Fibroblast of lung (primary cell): ENCODE results near the gene S100A12. TPM values are rescaled to one million over a fixed set of nuclear protein-coding genes. Genes with fewer than 3 reads are reported as not detected.

Source experiments
- DNase-seq, 2 donors: peaks; one replicate each; pipeline versions ENCODE4 v3.0.0 to v3.0.0-alpha.2; 2010; ENCODE audit warnings: low read depth in 2 of 2
- H2AFZ ChIP-seq: 2 replicates; pipeline ENCODE4 v1.5.1; 2012; ENCODE audit warnings: low read length, control low read depth, inconsistent platforms
- H3K27ac ChIP-seq: 2 replicates; pipeline ENCODE4 v1.5.1; 2011; ENCODE audit warnings: low read length, control low read depth; ENCODE audit not compliant: insufficient read depth
- H3K27me3 ChIP-seq: 2 replicates; pipeline ENCODE4 v1.5.1; 2011; ENCODE audit warnings: mild to moderate bottlenecking, low read length; ENCODE audit not compliant: control insufficient read depth, insufficient read depth
- H3K36me3 ChIP-seq: 2 replicates; pipeline ENCODE4 v1.5.1; 2011; ENCODE audit warnings: low read length; ENCODE audit not compliant: control insufficient read depth, insufficient read depth
- H3K4me1 ChIP-seq: 2 replicates; pipeline ENCODE4 v1.5.1; 2011; ENCODE audit warnings: low read length; ENCODE audit not compliant: control insufficient read depth, insufficient read depth; ENCODE audit errors: extremely low read depth
- H3K4me2 ChIP-seq: 2 replicates; pipeline ENCODE4 v1.5.1; 2011; ENCODE audit warnings: low read length, control low read depth; ENCODE audit not compliant: insufficient read depth; ENCODE audit errors: extremely low read depth
- H3K4me3 ChIP-seq, 4 experiments: fragments of 200-600 bp in 1 of 4; sonication (generic) in 1 of 4; replicated peaks in 1 of 4; 2 replicates each; pipeline ENCODE4 v1.5.1; 2011 to 2016; ENCODE audit warnings: low read length in 4 of 4, low read depth in 3 of 4, mild to moderate bottlenecking in 3 of 4, control low read depth in 2 of 4, inconsistent platforms in 1 of 4, mixed read lengths in 1 of 4; ENCODE audit not compliant: insufficient read depth in 1 of 4; ENCODE audit errors: control extremely low read depth in 1 of 4
- H3K79me2 ChIP-seq: 2 replicates; pipeline ENCODE4 v1.5.1; 2012; ENCODE audit warnings: mild to moderate bottlenecking, low read length, inconsistent platforms; ENCODE audit not compliant: control insufficient read depth, insufficient read depth
- H3K9ac ChIP-seq: 2 replicates; pipeline ENCODE4 v1.5.1; 2011; ENCODE audit warnings: mild to moderate bottlenecking, low read length, control low read depth; ENCODE audit not compliant: insufficient read depth
- H3K9me3 ChIP-seq: 2 replicates; pipeline ENCODE4 v1.5.1; 2012; ENCODE audit warnings: low read depth, low read length; ENCODE audit not compliant: control insufficient read depth, insufficient read depth
- H4K20me1 ChIP-seq: 2 replicates; pipeline ENCODE4 v1.5.1; 2011; ENCODE audit warnings: low read length; ENCODE audit not compliant: control insufficient read depth, insufficient read depth; ENCODE audit errors: extremely low read depth
- CTCF ChIP-seq, 2 donors: IDR thresholded peaks in 1 of 2; conservative IDR thresholded peaks in 1 of 2; 1 replicate in 1 of 2; 2 replicates in 1 of 2; pipeline ENCODE4 v1.5.1; 2011 to 2012; ENCODE audit warnings: low read length in 2 of 2, control low read depth in 1 of 2, inconsistent platforms in 1 of 2, low read depth in 1 of 2, mild to moderate bottlenecking in 1 of 2
- EZH2 ChIP-seq: IDR thresholded peaks from 2 replicates; pipeline ENCODE4 v1.5.1; 2012; ENCODE audit warnings: low read length, control low read depth, mild to moderate bottlenecking; ENCODE audit errors: missing control alignments
- polyA plus RNA-seq, 2 donors: library from polyadenylated mRNA; depleted of rRNA in 1 of 2; stranded (reverse) in 1 of 2; unstranded in 1 of 2; fragments of >200 nt; gene quantifications; 2 replicates each; pipeline ENCODE4 v1.2.1, GENCODE V29; 2011 to 2012; ENCODE audit warnings: missing spikeins in 1 of 2
- total RNA-seq: library from RNA; depleted of rRNA; stranded (reverse); fragments of >200 nt; gene quantifications from 2 replicates; pipeline ENCODE4 v1.2.1, GENCODE V29; 2014

The S100A12 gene
- total and polyA plus RNA-seq, 2 donors (not counting 1 experiment from before 2014, with no cell fraction given), result not detected

- Histone ChIP-seq H3K9ac (no peak overlapping the region), H4K20me1 (no peaks in the 10 kb centered on the region), H3K27ac (no peak overlapping the region), H3K4me3 (no peak overlapping the region), H3K36me3 (no peaks in the 10 kb centered on the region), H2AFZ (no peak overlapping the region), H3K4me2 (no peak overlapping the region), H3K9me3 (no peaks in the 10 kb centered on the region), H3K4me1 (no peaks in the 10 kb centered on the region), H3K27me3 (peaks cover 12% of the 10 kb centered on the region), H3K79me2 (no peaks in the 10 kb centered on the region)
- TF ChIP-seq EZH2, result no peak
- TF ChIP-seq CTCF (conservative IDR thresholded peaks at IDR 0.05 in 1 of 2, IDR thresholded peaks at IDR 0.05 in 1 of 2; ENCODE audit: low read depth in 1 of 2, low read length in 2 of 2), result no peak
- no peak for DNase-seq
Observed at GRCh38 chr1:153346077-153346723, 29.2 kb downstream of the S100A12 start.

DNA sequence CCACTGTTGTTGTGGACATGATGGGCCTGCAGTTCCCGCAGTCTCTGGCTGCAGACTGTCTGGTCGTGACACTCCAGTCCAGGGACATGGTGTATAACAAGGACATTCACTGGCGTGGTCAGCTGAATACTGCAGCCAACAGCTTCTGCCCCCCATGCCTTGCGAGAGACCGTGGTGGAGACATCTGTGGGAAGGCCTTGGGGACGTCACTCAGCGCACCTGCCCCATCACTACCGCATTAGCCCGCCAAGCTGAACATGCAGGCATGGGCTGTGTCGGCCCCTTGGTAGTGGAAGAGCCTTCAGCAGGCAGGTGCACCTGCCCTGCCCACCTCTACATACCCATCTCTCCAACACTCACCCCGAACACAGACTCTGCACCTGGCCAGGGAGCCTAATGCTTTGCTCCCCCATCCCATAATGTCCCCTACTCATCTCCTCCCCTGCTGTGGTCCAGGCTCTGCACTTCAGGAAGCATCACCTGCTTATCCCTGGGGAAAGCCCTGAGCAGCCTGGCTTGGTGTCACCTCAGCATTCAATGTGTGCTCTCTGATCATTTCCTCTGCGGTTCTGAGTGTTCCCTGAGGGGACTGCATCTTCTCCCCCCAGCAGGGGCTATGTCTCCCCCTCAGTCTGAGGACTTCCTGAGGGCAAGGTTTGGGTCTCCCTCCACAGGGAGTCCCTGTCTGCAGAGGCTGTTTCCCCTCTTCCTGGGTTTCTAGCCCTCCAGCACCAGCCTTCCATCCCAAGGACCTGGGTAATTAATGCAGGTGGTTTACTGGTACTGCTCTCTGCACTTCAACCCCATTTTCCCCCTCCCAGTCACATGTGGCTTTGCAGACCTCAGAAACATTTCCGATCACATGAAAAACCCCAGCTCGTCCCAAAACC lies 30.0 kb downstream of the S100A12 start:
- no peak overlapping the region for H3K4me3 ChIP-seq
- DNase-seq, result no peak
- H4K20me1 ChIP-seq, result no peaks in the 10 kb centered on the region
- TF ChIP-seq CTCF (conservative IDR thresholded peaks at IDR 0.05 in 1 of 2, IDR thresholded peaks at IDR 0.05 in 1 of 2; ENCODE audit: low read depth in 1 of 2, low read length in 2 of 2), result no peak
- TF ChIP-seq EZH2, result no peak
- peaks cover 12% of the 10 kb centered on the region for H3K27me3 ChIP-seq
- no peaks in the 10 kb centered on the region for H3K9me3 ChIP-seq
- H3K4me1 ChIP-seq, result no peaks in the 10 kb centered on the region
- no peak overlapping the region for H2AFZ ChIP-seq
- no peaks in the 10 kb centered on the region for H3K36me3 ChIP-seq
- no peak overlapping the region for H3K9ac ChIP-seq
- H3K4me2 ChIP-seq, result no peak overlapping the region
- H3K27ac ChIP-seq, result no peak overlapping the region
- H3K79me2 ChIP-seq, result no peaks in the 10 kb centered on the region

DNA sequence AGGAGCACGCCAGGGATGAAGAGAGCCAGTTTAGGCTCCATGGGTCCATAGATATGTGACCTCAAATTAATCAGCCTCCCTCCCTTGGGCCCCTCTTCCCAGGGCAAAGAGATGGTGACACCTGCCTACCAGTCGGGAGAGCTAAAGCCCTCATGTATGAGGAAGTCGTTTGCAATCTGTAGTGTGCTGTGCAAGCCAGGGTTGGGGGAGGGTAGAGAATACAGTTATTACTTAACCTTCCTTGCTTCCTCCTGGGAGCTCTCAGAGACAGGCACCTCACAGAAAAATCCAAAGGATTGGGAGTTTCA lies 30.7 kb downstream of the S100A12 start:
- no peaks in the 10 kb centered on the region for H4K20me1 ChIP-seq
- H3K4me1 ChIP-seq, result no peaks in the 10 kb centered on the region
- H3K27ac ChIP-seq, result no peak overlapping the region
- H2AFZ ChIP-seq, result no peak overlapping the region
- H3K79me2 ChIP-seq, result no peaks in the 10 kb centered on the region
- H3K27me3 ChIP-seq, result peaks cover 12% of the 10 kb centered on the region
- no peak overlapping the region for H3K4me2 ChIP-seq
- no peaks in the 10 kb centered on the region for H3K9me3 ChIP-seq
- no peaks in the 10 kb centered on the region for H3K36me3 ChIP-seq
- H3K9ac ChIP-seq, result no peak overlapping the region
- TF ChIP-seq CTCF (conservative IDR thresholded peaks at IDR 0.05 in 1 of 2, IDR thresholded peaks at IDR 0.05 in 1 of 2; ENCODE audit: low read depth in 1 of 2, low read length in 2 of 2), result no peak
- TF ChIP-seq EZH2, result no peak
- no peak overlapping the region for H3K4me3 ChIP-seq
- no peak for DNase-seq
